A549 (cell line): ENCODE results near the gene CDK14.

Experiments
- EHF ChIP-seq: fragments of 250-450 bp; sonication (Bioruptor Pico); IDR thresholded peaks from 2 replicates; pipeline ENCODE4 v1.5.0; 2020; ENCODE audit warnings: mild to moderate bottlenecking
- EHMT2 ChIP-seq: fragments of 200-600 bp; sonication (generic); IDR thresholded peaks from 2 replicates; pipeline ENCODE4 v1.6.1; 2016; ENCODE audit warnings: antibody characterized with exemption, low read depth, mild to moderate bottlenecking, moderate library complexity
- FOSL2 ChIP-seq, 2 experiments: fragments of 450-650 bp in 1 of 2; fragments of >200 bp in 1 of 2; sonication (Bioruptor Twin) in 1 of 2; formaldehyde crosslinking; IDR thresholded peaks; 2 replicates each; pipeline versions ENCODE4 v1.5.0 to v1.6.1; 2016 to 2020; ENCODE audit warnings: mild to moderate bottlenecking in 1 of 2, moderate library complexity in 1 of 2
- GATA3 ChIP-seq: IDR thresholded peaks from 2 replicates; pipeline ENCODE4 v1.6.1; 2012; ENCODE audit warnings: borderline replicate concordance
- MAFK ChIP-seq: fragments of 450-650 bp; IDR thresholded peaks from 2 replicates; pipeline ENCODE4 v1.6.1; 2014; ENCODE audit not compliant: partially characterized antibody
- POLR2A ChIP-seq: IDR thresholded peaks from 2 replicates; pipeline ENCODE4 v1.6.1; 2012; ENCODE audit warnings: mild to moderate bottlenecking, low read length
- RNF2 ChIP-seq: fragments of 200-600 bp; sonication (generic); IDR thresholded peaks from 2 replicates; pipeline ENCODE4 v1.6.1; 2016; ENCODE audit warnings: low read depth, mild to moderate bottlenecking, antibody characterized with exemption, moderate library complexity, borderline replicate concordance
- TF ChIP-seq, protein P1 (sequence below): fragments of >200 bp; sonication (Bioruptor Twin); formaldehyde crosslinking; IDR thresholded peaks from 3 replicates; pipeline ENCODE4 v1.5.1; 2016
- TF ChIP-seq, protein P2 (sequence below): IDR thresholded peaks from 2 replicates; pipeline ENCODE4 v1.6.1; 2012
- TF ChIP-seq, protein P3 (sequence below): fragments of 200-600 bp; sonication (generic); IDR thresholded peaks from 2 replicates; pipeline ENCODE4 v1.6.1; 2016; ENCODE audit warnings: antibody characterized with exemption, mild to moderate bottlenecking, moderate library complexity
- TF ChIP-seq, protein P4 (sequence below): IDR thresholded peaks from 2 replicates; pipeline ENCODE4 v1.6.1; 2012; ENCODE audit warnings: low read depth, borderline replicate concordance
- TF ChIP-seq, protein P5 (sequence below): fragments of 150-350 bp; IDR thresholded peaks from 2 replicates; pipeline ENCODE4 v1.6.1; 2014; ENCODE audit warnings: low read depth, mild to moderate bottlenecking, low read length

DNA sequence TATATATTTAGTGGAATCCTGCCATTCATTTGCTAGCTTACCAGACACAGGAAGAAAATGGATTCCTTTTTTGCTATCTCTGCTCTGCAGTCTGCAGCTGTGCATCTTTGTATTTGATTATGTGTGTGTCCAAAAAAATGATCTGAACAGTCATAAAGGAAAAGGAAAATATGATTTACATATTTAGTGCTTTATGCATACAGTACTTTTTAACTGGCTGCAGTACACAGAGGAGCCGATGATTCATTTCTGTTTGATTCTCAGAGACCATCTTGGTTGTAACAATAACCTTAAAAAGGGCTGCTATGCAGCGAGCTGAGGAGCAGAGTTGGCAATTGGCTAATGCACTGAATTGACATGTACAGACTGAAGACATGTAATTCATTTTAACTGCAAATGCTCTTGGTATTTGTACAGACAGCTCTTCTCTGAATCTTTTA, 516.8 kb downstream of the CDK14 start:
- TF ChIP-seq GATA3, result no peak
- TF ChIP-seq, protein P1, sequence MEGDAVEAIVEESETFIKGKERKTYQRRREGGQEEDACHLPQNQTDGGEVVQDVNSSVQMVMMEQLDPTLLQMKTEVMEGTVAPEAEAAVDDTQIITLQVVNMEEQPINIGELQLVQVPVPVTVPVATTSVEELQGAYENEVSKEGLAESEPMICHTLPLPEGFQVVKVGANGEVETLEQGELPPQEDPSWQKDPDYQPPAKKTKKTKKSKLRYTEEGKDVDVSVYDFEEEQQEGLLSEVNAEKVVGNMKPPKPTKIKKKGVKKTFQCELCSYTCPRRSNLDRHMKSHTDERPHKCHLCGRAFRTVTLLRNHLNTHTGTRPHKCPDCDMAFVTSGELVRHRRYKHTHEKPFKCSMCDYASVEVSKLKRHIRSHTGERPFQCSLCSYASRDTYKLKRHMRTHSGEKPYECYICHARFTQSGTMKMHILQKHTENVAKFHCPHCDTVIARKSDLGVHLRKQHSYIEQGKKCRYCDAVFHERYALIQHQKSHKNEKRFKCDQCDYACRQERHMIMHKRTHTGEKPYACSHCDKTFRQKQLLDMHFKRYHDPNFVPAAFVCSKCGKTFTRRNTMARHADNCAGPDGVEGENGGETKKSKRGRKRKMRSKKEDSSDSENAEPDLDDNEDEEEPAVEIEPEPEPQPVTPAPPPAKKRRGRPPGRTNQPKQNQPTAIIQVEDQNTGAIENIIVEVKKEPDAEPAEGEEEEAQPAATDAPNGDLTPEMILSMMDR, result no peak
- TF ChIP-seq FOSL2 (IDR thresholded peaks at IDR 0.05), result no peak
- TF ChIP-seq FOSL2 (CRISPR knock-in tag; IDR thresholded peaks at IDR 0.05), result no peak
- no peak for TF ChIP-seq POLR2A
- TF ChIP-seq, protein P2, sequence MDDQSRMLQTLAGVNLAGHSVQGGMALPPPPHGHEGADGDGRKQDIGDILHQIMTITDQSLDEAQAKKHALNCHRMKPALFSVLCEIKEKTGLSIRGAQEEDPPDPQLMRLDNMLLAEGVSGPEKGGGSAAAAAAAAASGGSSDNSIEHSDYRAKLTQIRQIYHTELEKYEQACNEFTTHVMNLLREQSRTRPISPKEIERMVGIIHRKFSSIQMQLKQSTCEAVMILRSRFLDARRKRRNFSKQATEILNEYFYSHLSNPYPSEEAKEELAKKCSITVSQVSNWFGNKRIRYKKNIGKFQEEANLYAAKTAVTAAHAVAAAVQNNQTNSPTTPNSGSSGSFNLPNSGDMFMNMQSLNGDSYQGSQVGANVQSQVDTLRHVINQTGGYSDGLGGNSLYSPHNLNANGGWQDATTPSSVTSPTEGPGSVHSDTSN, result no peak
- TF ChIP-seq, protein P3, sequence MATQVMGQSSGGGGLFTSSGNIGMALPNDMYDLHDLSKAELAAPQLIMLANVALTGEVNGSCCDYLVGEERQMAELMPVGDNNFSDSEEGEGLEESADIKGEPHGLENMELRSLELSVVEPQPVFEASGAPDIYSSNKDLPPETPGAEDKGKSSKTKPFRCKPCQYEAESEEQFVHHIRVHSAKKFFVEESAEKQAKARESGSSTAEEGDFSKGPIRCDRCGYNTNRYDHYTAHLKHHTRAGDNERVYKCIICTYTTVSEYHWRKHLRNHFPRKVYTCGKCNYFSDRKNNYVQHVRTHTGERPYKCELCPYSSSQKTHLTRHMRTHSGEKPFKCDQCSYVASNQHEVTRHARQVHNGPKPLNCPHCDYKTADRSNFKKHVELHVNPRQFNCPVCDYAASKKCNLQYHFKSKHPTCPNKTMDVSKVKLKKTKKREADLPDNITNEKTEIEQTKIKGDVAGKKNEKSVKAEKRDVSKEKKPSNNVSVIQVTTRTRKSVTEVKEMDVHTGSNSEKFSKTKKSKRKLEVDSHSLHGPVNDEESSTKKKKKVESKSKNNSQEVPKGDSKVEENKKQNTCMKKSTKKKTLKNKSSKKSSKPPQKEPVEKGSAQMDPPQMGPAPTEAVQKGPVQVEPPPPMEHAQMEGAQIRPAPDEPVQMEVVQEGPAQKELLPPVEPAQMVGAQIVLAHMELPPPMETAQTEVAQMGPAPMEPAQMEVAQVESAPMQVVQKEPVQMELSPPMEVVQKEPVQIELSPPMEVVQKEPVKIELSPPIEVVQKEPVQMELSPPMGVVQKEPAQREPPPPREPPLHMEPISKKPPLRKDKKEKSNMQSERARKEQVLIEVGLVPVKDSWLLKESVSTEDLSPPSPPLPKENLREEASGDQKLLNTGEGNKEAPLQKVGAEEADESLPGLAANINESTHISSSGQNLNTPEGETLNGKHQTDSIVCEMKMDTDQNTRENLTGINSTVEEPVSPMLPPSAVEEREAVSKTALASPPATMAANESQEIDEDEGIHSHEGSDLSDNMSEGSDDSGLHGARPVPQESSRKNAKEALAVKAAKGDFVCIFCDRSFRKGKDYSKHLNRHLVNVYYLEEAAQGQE, result no peak
- no peak for TF ChIP-seq MAFK
- TF ChIP-seq, protein P4, sequence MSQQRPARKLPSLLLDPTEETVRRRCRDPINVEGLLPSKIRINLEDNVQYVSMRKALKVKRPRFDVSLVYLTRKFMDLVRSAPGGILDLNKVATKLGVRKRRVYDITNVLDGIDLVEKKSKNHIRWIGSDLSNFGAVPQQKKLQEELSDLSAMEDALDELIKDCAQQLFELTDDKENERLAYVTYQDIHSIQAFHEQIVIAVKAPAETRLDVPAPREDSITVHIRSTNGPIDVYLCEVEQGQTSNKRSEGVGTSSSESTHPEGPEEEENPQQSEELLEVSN, result no peak
- no peak for TF ChIP-seq RNF2
- TF ChIP-seq, protein P5, sequence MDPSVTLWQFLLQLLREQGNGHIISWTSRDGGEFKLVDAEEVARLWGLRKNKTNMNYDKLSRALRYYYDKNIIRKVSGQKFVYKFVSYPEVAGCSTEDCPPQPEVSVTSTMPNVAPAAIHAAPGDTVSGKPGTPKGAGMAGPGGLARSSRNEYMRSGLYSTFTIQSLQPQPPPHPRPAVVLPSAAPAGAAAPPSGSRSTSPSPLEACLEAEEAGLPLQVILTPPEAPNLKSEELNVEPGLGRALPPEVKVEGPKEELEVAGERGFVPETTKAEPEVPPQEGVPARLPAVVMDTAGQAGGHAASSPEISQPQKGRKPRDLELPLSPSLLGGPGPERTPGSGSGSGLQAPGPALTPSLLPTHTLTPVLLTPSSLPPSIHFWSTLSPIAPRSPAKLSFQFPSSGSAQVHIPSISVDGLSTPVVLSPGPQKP, result no peak
- TF ChIP-seq EHMT2, result no peak
- no peak for TF ChIP-seq EHF (CRISPR knock-in tag)
